ENCODE results near the gene TULP4. TPM values are rescaled to one million over a fixed set of nuclear protein-coding genes. Genes with fewer than 3 reads are reported as not detected.
A peak's percentile ranks its signal among the peaks of the same experiment; 100 is the strongest.

The TULP4 gene
- total RNA-seq, 6 experiments from 2014 or later = 27.0 to 42.4 (median 32.3) TPM

GRCh38 chr6:158503222-158503621 is 191.0 kb downstream of the TULP4 start:
- H3K9me3 ChIP-seq = no peaks in the 10 kb centered on the region
- H3K27me3 ChIP-seq = no peaks in the 10 kb centered on the region
- DNase-seq (no peak), ATAC-seq (no peak)
- H3K4me3 ChIP-seq = no peak overlapping the region
- 84% methylated on average over 6 of the region's 7 CpGs for WGBS (ENCODE audit: insufficient coverage, low coverage, low lambda C conversion rate, missing lambda C conversion rate)
- no peak for TF ChIP-seq CTCF (IDR thresholded peaks at IDR 0.05)
- no peak for TF ChIP-seq POLR2A (IDR thresholded peaks at IDR 0.05)
- H3K36me3 ChIP-seq = peaks cover 0 to 12% (median 0%) of the 10 kb centered on the region in 4 donors
- no peak overlapping the region for H3K27ac ChIP-seq
- intact Hi-C loops (cut with DNase I) = no loop called here
- H3K4me1 ChIP-seq = no peaks in the 10 kb centered on the region

GRCh38 chr6:158503846-158504245 is 191.6 kb downstream of the TULP4 start:
- Histone ChIP-seq H3K36me3 (peaks cover 0 to 6% (median 0%) of the 10 kb centered on the region in 4 donors), H3K9me3 (no peaks in the 10 kb centered on the region), H3K4me1 (peaks cover 0 to 3% (median 1%) of the 10 kb centered on the region in 4 donors), H3K27me3 (no peaks in the 10 kb centered on the region), H3K27ac (no peak overlapping the region), H3K4me3 (no peak overlapping the region)
- ATAC-seq = no peak
- 95% methylated on average over 19 of the region's 25 CpGs for WGBS (ENCODE audit: insufficient coverage, low coverage, low lambda C conversion rate, missing lambda C conversion rate)
- intact Hi-C loops (cut with DNase I) = no loop called here
- no peak for DNase-seq
- TF ChIP-seq POLR2A (IDR thresholded peaks at IDR 0.05) (no peak), CTCF (IDR thresholded peaks at IDR 0.05) (no peak)

GRCh38 chr6:158505194-158505593 is 192.9 kb downstream of the TULP4 start:
- no peaks in the 10 kb centered on the region for H3K36me3 ChIP-seq

GRCh38 chr6:158506601-158507000 is 194.3 kb downstream of the TULP4 start:
- no peak overlapping the region for H3K4me3 ChIP-seq
- intact Hi-C loops (cut with DNase I) = no loop called here
- no peak for DNase-seq
- H3K27me3 ChIP-seq = no peaks in the 10 kb centered on the region
- H3K36me3 ChIP-seq = no peaks in the 10 kb centered on the region
- no peak for ATAC-seq
- no peaks in the 10 kb centered on the region for H3K9me3 ChIP-seq
- peaks cover 0 to 8% (median 4%) of the 10 kb centered on the region in 4 donors for H3K4me1 ChIP-seq
- TF ChIP-seq POLR2A (IDR thresholded peaks at IDR 0.05) (no peak), CTCF (IDR thresholded peaks at IDR 0.05) (no peak)
- 92% methylated on average over 8 of the region's 10 CpGs for WGBS (ENCODE audit: insufficient coverage, low coverage, low lambda C conversion rate, missing lambda C conversion rate)
- no peak overlapping the region for H3K27ac ChIP-seq

More at GRCh38 chr6:158505194-158505593, 192.9 kb downstream of the TULP4 start:
- peak in 2 of 3 donors; percentile 52 to 53 for DNase-seq
- WGBS (ENCODE audit: insufficient coverage, low coverage, low lambda C conversion rate, missing lambda C conversion rate) = 76% methylated on average over 11 of the region's 13 CpGs
- no peak overlapping the region for H3K4me3 ChIP-seq
- H3K9me3 ChIP-seq = no peaks in the 10 kb centered on the region
- H3K27ac ChIP-seq = no peak overlapping the region
- H3K27me3 ChIP-seq = no peaks in the 10 kb centered on the region
- no peak for TF ChIP-seq POLR2A (IDR thresholded peaks at IDR 0.05)
- no peak for TF ChIP-seq CTCF (IDR thresholded peaks at IDR 0.05)
- peaks cover 0 to 8% (median 4%) of the 10 kb centered on the region in 4 donors for H3K4me1 ChIP-seq
- ATAC-seq = peak in 2 of 4 donors; percentile 67 to 85
- intact Hi-C loops (cut with DNase I) = no loop called here

- no peaks in the 10 kb centered on the region for H3K27me3 ChIP-seq
- TF ChIP-seq POLR2A (IDR thresholded peaks at IDR 0.05) (no peak), CTCF (IDR thresholded peaks at IDR 0.05) (no peak)
- 91% methylated on average over 4 of the region's 7 CpGs for WGBS (ENCODE audit: insufficient coverage, low coverage, low lambda C conversion rate, missing lambda C conversion rate)
- no peak overlapping the region for H3K27ac ChIP-seq
- intact Hi-C loops (cut with DNase I) = no loop called here
- H3K4me3 ChIP-seq = no peak overlapping the region
- peaks cover 0 to 8% (median 4%) of the 10 kb centered on the region in 4 donors for H3K4me1 ChIP-seq
- no peaks in the 10 kb centered on the region for H3K36me3 ChIP-seq
- ATAC-seq (no peak), DNase-seq (no peak)
- no peaks in the 10 kb centered on the region for H3K9me3 ChIP-seq
These were observed 194.9 kb downstream of the TULP4 start for GRCh38 chr6:158507174-158507573.
